ENCODE data around the gene DNAJC13.

DNAJC13 gene

DNA sequence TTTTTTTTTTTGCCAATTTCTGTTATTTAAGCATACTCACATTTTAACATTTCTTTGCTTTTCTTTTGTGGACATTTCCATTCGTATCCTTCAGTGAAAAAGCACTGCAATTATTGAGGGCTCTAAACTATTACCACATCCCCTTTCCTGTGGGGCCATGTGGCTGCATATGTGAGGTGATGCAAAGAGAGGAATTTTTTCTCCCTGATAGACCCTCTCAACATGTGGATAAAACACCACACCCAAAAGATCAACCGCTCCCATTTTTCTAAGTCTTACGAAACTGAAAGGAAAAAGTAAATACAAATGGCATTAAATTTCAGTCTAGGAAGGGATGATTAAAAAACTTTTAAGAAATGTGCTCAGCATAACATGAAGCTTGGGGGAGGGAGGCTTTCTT lies 68.8 kb downstream of the DNAJC13 start:
- FAIRE-seq, result no peak
- TF ChIP-seq, protein P1, sequence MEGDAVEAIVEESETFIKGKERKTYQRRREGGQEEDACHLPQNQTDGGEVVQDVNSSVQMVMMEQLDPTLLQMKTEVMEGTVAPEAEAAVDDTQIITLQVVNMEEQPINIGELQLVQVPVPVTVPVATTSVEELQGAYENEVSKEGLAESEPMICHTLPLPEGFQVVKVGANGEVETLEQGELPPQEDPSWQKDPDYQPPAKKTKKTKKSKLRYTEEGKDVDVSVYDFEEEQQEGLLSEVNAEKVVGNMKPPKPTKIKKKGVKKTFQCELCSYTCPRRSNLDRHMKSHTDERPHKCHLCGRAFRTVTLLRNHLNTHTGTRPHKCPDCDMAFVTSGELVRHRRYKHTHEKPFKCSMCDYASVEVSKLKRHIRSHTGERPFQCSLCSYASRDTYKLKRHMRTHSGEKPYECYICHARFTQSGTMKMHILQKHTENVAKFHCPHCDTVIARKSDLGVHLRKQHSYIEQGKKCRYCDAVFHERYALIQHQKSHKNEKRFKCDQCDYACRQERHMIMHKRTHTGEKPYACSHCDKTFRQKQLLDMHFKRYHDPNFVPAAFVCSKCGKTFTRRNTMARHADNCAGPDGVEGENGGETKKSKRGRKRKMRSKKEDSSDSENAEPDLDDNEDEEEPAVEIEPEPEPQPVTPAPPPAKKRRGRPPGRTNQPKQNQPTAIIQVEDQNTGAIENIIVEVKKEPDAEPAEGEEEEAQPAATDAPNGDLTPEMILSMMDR (IDR thresholded peaks at IDR 0.05; ENCODE audit: insufficient read depth, missing control alignments), result no peak
- no peak for DNase-seq (ENCODE audit: insufficient read length, low spot score)

DNA sequence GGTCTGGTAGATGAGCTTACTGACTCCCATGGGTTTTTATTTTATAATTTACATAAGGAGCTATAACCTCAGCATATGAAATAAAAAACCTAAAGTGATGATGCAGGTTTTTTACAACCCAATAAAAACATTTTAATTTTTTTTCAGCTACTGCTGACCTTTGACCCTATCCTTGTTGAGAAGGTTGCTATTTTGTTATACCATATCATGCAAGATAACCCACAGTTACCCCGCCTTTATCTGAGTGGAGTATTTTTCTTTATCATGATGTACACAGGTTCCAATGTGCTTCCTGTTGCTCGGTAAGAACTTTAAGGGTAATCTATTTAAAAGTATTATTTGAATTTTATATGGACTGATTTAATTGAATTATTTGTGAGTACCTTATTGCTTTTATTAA lies 70.8 kb downstream of the DNAJC13 start:
- TF ChIP-seq, protein P1 (IDR thresholded peaks at IDR 0.05; ENCODE audit: insufficient read depth, missing control alignments), result no peak
- no peak for FAIRE-seq
- DNase-seq (ENCODE audit: insufficient read length, low spot score), result no peak

DNA sequence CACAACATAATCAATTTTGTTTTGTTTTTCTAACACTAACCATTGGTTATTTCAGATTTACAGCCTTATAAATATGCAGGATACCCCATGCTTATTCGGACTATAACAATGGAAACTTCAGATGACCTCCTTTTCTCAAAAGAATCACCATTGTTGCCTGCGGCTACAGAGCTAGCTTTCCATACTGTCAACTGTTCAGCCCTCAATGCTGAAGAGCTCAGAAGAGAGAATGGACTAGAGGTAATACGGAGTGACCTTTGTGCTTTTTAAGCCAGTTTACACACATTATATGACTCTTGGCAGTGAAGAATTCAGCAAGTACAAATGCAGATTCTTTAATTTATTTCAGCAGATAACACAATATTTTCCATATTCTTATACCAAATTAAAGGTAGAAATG lies 81.8 kb downstream of the DNAJC13 start:
- FAIRE-seq, result no peak
- DNase-seq (ENCODE audit: insufficient read length, low spot score), result no peak
- TF ChIP-seq, protein P1 (IDR thresholded peaks at IDR 0.05; ENCODE audit: insufficient read depth, missing control alignments), result no peak

DNA sequence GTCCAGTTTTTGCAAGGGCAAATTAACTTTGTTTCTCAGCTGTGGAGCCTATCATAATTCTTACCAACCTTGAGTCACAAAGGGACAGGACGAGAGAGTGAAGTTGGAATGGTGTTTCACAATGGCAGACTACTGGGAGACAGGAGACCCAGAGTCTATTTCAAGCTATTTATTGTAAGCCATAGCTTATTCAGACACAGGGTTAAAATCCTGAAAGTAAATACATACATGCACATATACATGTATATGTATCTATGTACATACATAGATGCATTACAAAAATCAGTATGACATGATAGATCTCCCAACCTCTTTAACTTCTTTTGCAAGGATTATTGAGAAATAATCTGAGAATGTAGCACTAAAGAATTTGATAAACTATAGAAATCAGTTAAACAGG lies 86.3 kb downstream of the DNAJC13 start:
- no peak for DNase-seq (ENCODE audit: insufficient read length, low spot score)
- FAIRE-seq, result no peak
- TF ChIP-seq, protein P1 (IDR thresholded peaks at IDR 0.05; ENCODE audit: insufficient read depth, missing control alignments), result no peak

DNA sequence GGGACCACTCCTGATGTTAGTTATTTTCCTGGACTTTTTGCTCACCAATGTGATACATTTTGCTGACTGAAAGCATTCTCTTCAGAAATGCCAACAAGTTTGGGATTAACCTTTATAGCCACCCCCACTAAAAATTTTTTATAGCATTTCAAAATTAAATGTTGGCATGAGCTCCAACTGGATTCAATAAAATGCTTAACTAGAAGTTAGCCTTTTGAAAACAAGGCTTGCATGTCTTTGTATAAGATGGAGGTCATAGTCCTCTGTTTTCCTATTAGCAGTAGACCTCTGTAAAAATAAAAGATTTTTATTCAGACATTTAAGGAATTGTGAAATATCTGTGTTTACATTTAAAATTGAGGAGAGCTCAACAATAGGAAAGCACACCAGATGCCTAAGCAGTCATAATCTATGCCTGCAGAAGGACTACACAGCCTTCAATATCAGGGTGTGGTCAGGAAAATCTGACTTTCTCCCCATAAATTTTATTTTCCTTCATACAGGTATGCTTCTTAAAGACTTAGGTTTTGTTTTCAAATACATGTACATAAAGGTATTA lies 87.2 kb downstream of the DNAJC13 start:
- DNase-seq (ENCODE audit: insufficient read length, low spot score), result no peak
- no peak for FAIRE-seq
- TF ChIP-seq, protein P1 (IDR thresholded peaks at IDR 0.05; ENCODE audit: insufficient read depth, missing control alignments), result no peak

DNA sequence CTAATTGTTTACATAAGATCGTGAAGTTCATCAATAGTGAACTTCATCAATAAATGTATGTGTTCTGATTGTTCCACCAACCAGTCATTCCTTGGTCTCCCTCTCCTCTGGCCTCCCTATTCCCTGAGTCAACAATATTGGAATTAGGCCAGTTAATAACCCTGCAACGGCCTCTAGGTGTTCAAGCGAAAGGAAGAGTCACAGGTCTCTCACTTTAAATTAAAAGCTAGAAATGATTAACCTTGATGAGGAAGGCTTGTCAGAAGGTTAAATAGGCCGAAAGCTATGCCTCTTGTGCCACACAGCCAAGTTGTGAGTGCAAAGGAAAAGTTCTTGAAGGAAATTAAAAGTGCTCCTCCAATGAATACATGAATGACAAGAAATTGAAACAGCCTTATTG lies 90.4 kb downstream of the DNAJC13 start:
- no peak for FAIRE-seq

DNA sequence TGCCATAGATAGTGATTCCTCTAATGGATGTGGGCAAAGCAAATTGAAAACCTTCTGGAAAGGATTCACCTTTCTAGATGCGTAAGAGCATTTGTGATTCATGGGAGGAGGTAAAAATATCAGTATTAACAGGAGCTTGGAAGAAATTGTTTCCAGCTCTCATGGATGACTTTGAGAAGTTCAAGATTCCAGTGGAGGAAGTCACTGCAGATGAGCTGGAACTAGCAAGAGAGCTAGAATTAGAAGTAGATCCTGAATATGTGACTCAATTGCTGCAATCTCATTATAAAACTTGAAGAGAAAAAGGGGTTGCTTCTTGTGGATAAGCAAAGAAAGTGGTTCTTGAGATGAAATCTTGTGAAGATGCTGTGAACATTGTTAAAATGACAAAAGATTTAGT lies 91.8 kb downstream of the DNAJC13 start:
- DNase-seq (ENCODE audit: insufficient read length, low spot score) (no peak), FAIRE-seq (peak; percentile 55)
- TF ChIP-seq, protein P1 (IDR thresholded peaks at IDR 0.05; ENCODE audit: insufficient read depth, missing control alignments), result no peak

More for the DNA sequence above, 90.4 kb downstream of the DNAJC13 start:
- TF ChIP-seq, protein P1 (IDR thresholded peaks at IDR 0.05; ENCODE audit: insufficient read depth, missing control alignments), result no peak
- no peak for DNase-seq (ENCODE audit: insufficient read length, low spot score)

All from D721Med (cell line).